ENCODE results near the gene PRR12.

The PRR12 gene

DNA sequence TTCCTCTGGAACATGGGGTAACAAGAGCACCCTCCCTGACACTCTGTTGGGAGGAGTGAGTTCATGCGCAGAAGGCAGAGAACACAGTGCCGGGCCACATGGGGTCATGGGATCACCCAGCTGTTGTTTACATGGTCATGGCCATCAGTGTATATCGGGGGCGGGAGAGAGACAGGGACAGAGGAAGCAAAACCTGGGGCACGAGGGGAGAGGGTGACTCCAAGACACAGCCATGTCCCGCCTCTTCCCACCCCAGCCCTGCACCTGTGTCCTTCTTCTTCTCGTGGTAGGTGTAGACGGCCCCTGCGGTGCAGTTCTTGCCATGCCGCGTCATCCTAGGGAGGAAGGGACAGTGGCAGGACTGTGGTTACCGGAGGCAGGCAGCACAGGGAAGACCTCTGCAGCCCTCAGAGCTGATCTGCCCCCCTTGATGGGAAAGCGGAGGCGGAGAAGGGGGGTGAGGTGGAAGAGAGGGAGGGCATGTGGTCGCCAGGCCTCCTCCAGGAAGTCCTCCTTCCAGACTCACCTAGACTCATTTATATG, 30.6 kb upstream of the PRR12 start:
- no peak for DNase-seq (ENCODE audit: low read depth)

DNA sequence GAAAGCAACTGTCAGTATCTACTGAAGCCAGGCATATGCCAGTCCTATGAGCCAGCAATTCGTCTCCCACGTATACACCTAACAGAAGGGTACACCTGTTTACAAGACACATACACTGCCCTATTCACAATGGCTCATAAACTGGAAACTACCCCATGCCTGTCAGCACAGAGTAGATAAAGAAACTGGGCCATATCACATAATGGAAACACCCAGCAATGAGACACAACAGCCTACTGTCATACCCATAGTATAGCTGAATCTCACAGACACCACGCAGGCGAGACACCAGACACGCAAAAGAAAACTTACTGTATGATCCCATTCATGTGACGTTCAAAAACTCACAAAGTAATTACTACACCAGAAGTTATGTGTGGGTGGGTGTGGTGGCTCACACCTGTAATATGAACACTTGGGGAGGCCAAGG, 26.4 kb upstream of the PRR12 start:
- DNase-seq (ENCODE audit: low read depth), result no peak

DNA sequence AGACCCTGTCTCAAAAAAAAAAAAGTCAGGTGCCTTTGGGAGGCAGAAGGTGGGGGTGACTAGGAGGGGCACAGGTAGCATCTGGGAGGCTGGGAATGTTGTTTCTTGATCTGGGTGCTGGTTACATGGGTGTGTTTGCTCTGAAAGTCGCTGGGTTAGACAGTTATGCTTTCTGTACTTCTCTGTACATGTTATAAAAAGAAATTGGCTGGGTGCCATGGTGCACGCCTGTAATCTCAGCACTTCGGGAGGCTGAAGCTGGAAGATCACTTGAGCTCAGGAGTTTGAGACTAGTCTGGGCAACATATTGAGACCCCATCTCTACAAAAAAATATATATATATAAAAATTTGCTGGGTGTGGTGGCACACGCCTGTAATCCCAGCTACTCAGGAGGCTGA, 25.7 kb upstream of the PRR12 start:
- DNase-seq (ENCODE audit: low read depth), result no peak

DNA sequence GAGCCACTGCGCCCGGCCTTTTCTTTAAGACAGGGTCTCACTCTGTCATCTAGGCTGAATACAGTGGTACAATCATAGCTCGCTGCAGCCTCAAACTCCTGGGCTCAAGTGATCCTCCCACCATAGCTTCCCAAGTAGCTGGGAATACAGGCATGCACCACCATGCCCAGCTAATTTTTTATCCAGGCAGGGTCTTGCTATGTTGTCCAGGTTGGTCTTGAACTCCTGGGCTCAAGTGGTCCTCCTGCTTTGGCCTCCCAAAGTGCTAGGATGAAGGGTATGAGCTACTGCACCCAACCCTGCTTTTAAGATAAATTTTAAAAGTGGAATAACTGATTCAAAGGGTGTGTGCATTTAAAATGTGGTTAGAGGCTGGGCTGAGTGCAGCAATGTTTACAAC, 24.7 kb upstream of the PRR12 start:
- DNase-seq (ENCODE audit: low read depth), result no peak

DNA sequence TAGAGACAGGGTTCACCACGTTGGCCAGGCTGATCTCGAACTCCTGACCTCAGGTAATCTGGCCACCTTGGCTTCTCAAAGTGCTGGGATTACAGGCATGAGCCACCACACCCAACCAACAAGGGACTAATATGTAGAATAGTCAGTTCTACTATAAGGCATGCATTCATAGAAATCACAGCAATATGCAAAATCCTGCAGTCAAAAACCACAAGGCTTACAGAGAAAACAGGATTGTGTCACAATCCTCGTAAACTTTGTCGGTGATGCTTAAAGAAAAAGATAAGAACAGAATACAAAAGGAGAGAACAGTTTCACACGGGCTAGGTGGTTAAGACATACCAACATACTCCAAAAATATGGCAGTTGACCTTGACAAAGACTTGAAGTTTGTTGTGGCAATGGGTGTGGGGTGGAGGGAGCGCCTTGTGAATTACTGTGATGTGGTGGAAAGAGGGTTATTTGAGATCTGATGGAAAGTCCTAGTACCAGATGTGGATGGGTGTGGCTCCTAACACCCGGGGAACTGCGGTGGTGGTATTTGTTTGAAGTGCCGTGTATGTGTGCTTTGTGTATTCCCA, 23.0 kb upstream of the PRR12 start:
- DNase-seq (ENCODE audit: low read depth), result no peak

DNA sequence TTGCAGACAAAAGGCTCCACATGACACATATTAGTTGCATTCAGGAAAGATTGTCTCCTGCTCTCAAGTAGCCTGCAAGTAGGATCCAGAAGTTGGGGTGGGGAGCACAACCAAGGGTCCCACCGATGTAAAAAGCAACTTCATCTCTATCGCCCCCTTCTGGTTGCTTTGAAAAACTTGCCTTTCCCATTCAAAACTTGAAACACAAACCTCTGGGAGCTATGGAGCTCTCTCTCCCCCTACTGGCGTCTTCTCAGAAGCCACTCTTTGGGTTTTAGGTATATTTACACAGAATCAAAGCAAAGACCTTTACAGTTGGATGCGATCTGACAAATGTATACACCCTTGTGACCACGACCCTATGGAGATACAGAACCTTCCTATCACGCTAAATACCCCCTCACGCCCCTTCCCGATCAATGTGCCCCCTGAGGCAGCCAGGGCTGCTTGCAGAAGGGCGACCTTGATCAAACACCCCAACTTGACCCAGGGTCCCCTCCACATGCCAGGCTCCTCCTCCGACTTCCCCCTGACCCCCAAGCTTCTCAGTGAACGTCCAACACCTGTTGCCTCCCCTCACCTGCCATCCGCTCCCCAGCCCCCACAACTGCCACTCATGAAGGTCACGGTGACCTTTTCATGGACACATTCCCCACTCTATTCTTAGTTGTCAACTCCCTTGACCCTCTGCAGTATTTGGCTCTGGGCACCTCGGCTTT, 20.7 kb upstream of the PRR12 start:
- no peak for DNase-seq (ENCODE audit: low read depth)

DNA sequence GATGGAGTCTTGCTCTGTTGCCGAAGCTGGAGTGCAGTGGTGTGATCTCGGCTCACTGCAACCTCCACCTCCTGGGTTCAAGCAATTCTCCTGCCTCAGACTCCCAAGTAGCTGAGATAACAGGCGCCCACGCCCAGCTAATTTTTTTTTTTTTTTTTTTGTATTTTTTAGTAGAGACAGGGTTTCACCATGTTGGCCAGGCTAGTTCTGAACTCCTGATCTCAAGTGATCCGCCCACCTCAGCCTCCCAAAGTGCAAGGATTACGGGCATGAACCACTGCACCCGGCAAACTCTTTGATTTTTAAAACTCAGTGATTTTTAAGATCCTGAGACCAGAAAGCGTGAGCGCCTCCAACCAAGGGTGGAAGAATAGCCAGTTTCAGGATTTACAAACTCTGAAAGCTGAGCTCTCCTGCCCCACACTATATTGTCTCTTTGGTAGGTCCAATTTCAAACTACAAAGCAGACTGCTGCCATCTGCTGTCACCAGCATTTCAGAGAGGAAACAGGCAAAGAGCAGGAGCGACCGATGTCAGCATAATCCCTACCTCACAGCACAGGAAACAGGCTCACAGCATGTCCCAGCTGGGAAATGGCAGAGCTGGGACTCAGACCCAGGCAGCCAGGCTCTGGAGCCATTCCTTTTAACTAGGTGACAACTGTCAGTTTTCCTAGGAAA, 19.8 kb upstream of the PRR12 start:
- no peak for DNase-seq (ENCODE audit: low read depth)

DNA sequence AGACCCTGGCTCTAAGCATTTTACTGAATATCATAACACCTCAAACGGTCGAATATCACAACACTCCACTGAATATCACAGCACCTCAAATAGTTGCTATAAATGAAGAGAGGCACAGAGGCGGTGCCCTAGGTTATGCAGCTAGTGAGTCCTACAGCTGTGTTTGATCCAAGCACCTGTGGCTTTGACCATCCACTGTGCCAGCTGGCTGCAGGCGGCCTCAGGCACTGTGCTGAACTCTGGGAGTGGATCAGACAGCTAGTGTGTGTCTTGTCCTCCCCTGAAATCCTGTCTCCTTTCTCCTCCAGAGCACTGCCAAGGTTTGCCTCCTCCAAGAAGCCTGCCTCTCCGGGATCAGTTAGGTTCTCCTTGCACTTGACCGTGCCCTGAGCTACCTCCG, 18.0 kb upstream of the PRR12 start:
- DNase-seq (ENCODE audit: low read depth), result no peak

DNA sequence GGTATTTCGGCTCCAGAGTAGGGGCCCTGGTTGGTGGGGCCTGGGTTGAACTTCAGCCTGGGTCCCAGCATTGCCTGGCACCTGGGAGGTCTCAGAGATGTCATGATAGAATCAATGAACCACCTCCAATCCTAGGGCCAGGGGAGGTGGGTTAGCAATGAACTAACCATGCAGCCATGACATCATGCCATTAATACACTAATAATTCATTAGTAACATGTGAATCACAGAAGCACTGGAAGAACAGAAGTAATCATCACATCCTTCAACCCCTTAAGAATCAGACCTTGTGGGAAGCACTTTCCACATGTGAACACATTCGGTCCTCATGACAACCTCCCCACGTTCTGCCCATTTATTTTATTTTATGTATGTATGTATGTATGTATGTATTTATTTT, 17.6 kb upstream of the PRR12 start:
- DNase-seq (ENCODE audit: low read depth), result no peak

DNA sequence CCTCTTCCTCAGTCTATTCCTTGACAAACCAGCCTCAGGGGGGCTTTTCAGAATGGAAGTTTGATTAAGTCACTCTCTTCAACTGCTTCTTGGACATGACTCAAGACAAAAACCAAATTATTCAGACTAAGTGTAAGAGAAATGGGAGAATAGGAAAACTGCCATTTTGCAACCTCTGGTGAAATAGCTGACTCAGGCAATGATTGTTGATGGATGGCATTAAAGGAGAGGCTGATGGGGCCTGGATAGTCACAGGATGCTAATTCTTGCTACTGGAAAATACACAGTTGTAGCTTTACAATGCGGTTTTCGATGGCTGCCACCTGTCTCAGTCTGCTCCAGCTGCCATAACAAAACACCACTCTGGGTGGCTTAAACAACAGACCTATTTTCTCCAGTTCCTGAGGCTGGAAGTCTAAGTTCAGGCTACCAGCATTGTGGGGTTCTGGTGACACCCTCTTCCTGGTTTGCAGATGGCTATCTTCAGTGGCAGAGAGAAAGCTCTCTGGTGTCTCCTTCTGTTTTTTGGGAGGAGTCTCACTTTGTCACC, 16.7 kb upstream of the PRR12 start:
- no peak for DNase-seq (ENCODE audit: low read depth)

DNA sequence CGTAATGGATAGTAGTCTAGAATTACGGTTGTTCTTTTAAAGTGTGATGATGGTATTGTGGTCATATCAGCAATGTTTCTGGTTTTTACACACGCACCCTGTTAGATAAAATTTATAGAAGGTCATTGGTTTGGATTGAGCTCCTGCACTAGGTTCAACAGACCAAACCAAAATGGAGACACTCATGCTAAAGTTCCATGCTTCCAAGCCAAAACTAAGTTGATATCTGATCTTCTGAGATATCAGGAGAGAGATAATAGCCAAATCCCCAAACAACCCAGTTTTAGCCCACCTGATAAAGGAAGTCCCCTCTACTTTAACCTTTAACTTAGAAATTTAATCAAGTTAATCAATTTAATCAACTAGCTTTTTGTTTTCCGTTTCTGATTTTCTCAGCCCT, 11.8 kb upstream of the PRR12 start:
- no peak for DNase-seq (ENCODE audit: low read depth)

DNA sequence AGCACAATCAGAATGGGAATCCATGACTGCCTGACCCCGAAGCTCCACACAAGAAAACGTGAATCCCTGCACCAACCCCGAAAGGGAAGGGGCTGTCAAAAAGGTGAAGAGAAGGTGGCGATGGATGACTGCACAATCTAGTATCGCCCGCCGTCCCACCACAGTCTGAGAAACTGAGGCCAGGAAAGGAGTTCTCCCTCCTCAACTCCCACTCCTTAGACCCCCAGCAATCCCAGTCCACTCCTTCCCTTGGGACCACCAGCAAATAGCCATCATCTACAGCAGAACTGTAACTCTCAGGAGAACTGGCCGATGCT, 11.1 kb upstream of the PRR12 start:
- DNase-seq (ENCODE audit: low read depth), result no peak

DNA sequence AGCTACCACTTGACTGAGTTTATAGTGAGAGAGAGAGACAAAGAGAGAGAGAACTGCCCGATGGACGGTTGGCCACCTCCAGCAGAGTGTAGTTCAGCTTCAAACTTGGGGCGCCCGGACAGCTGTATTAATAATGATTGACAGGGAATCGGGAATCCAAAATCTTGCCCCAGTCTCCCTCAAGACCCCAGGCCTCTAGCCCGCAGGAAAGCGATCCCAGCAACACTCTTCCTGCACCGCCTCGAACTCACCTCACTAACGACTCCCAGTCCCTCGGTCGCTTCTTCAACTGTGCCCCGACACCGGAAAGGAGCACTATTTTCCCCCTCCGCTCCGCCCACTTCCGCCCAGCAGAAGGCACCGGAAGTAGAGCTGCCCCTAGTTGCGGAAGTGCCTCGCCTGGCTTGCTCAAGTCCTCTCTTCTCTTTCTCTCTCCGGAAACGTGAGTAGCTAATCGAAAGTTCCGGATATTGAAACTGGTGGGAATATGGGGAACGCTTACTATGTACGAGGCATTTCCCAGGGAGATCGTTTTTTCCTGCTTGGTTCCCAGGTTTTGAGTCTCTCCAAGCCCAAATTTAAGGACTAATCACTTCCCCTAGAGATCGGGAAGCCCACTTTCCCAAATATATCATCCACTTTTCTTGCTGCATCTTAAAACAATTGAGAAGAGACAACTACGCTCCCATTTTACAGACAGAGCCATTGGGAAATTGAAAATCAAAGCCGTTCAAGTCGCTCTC, 10.5 kb upstream of the PRR12 start, which contains the start of gene NOSIP:
TSS of gene NOSIP (minus strand) at position 293 of the 743 bp plus-strand sequence. CDS start 19,865 bp downstream, outside the sequence.
- peak; percentile 95 for DNase-seq (ENCODE audit: low read depth)

DNA sequence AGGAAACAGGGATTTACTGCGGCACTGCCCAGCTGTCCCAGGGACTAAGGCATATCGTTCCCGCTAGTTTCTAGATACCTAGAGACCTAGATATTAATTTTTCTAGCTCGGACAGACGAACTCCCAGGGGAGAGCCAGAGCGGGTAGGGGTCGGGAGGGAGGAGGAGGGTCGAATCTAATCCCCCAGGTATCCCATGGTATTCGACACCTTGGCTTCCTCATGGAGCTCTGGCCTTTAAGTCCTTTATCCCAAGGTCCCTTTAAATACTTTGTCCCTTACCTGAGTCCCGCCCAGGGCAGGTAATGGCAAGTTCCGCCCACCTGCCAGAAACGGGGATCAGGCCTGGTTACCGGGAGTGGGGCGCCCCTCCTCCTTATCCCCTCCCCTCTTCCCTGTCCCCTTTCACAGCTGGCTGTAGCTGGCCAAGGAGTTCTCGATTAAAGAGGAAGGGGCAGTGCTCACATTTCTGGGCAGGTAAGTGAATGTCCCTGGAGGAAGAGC, 9.9 kb upstream of the PRR12 start, which contains the start of gene PRRG2:
TSS of gene PRRG2 (plus strand) at position 310 of the 502 bp plus-strand sequence. CDS start 1,904 bp downstream, outside the sequence.
- DNase-seq (ENCODE audit: low read depth), result no peak

DNA sequence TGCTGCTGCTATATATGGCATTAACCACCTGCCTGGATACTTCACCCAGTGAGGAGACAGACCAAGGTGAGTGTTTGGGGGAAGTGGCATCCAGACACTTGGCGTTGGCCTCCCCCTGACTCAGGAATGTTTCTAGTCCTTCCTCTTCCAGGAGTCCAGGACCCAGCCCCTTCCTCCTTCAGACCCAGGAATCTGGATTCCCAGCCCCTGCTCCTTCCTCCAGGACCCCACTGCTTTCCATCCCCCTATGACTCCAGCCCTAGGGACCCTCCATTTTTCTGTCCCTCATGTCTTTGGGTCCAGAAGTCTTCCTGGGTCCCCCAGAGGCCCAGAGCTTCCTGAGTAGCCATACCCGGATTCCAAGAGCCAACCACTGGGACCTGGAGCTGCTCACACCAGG, 7.7 kb upstream of the PRR12 start:
- no peak for DNase-seq (ENCODE audit: low read depth)

DNA sequence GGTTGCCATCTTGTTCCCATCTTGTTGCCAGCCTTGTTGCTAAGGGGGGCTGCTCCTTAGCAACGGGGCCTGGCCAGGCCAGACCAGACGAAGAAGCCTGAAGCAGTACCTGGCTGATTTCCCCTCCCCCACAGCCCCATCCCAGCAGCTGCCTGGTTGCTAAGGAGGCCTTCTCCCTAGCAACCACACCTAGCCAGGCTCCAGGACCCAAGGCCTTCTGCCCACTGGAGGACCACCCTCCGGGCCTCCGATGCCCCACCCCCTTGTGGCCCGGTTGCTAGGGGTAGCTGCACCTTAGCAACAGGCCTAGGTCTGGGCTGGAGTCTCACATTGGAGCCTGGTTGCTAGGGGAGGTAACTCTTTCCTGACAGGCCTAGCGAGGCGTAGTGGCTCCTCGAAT, 6.0 kb upstream of the PRR12 start:
- no peak for DNase-seq (ENCODE audit: low read depth)

DNA sequence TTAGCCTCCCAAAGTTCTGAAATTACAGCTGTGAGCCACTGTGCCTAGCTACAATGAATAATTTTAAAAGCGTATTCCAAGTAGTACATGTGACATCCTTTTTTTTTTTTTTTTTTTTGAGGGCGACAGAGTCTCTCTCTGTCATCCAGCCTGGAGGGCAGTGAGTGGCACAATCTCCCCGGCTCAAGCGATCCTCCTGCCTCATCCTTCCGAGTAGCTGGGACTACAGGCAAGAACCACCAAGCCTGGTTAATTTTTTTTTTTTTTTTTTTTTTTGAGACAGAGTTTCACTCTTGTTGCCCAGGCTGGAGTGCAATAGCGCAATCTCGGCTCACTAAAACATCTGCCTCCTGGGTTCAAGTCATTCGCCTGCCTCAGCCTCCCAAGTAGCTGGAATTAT, 3.8 kb upstream of the PRR12 start:
- no peak for DNase-seq (ENCODE audit: low read depth)

DNA sequence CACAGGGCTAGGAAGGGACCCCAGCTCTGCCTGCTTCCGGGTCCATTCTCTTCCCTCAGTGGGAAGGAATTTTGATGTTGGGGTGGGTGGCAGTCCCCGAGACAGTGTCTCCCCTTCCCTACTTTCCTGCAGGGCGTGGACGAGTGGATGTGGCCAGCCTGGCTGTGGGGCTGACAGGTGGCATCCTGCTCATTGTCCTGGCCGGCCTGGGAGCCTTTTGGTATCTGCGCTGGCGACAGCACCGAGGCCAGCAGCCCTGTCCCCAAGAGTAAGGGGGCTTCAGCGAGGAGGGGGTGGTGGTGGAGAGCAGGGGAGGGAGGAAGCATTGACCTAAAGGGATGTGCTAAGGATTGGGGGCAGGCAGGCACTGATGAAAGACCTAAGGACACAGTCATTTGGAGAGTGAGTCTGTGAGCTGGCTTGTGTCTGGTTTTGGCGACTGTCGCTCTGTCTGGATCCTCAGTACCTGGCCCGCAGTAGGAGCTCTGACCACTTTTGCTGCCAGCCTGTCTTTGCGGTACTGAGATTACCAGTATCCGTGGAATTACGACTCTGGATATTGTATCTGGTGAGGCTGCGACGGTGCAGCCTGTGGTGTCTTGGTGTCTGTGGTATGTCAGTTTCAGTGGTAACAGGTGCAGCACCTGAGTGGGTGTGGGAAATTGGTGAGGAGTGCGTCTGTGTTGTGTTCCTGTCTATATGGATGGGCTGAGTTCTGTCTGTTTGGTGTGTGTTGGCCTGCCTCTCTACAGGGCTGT, 2.4 kb upstream of the PRR12 start:
- DNase-seq (ENCODE audit: low read depth), result no peak

DNA sequence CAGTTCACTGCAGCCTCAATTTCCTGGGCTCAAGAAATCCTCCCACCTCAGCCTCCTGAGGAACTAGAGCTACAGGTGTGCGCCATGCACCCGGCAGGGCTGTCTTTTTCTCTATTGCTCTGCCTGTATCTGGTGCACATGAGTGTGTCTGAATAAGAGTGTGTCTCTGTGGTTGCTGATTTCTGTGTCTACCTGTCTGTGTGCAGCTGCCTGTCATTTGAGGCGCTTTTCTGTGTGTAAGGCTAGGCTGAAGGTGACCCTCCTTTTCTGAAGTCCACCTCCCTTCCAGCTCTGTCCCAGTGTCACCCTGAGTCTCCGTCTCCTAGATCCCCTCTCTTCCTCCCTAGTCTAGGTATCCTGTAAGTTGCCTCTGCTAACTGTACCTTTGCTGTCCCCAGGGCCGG, 1.5 kb upstream of the PRR12 start:
- DNase-seq (ENCODE audit: low read depth), result no peak

DNA sequence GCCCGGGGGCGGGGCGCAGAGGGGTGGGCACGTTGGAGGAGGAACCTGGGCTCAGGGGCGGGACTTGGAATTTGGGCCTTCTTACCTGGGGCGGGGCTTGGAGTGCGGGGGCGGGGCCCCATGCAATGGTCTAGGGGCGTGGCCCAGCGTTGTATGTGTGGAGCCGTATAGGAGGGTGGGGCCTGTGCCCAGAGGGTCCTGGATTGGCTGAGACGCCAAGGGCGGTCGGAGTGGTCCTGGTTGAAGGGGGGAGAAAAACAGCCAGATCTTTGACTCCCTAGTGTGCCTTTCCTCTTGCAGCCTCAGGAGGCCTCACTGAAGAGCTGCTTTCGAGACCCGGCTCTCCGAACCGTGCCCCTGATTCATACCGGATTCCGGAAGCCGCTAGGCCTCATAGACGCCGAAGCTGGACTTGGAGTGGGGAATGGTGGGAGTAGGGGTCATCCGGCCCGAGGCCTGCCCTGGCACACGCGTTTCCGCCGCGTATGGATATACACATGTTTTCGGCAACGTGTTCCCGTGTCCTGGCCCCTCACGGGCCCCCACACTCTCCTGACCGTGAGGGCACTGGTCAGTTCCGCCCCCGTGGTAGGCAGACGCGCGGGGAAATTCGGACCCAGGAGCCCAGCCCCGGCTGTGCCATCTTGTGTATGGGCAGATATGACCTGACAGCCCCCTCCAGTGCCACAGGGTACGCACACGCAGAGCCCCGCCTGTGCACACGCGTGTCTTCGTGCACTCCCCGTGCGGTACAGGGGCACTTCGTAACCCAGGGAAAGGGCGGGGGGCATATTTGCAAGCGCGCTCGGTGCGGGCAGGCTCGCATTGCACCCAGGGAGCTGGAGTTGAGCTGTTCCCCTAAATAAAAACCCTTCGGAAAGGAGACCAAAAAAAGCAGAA, 661 bp upstream of the PRR12 start:
- DNase-seq (ENCODE audit: low read depth), result peak; percentile 91
